Posterior vena cava (tissue), 2 donors: ENCODE results near the gene NLRC4. TPM values are rescaled to one million over a fixed set of nuclear protein-coding genes. Genes with fewer than 3 reads are reported as not detected.
"Not testable (repeated sequence)": the region's sequence is repeated elsewhere in the genome, so short reads cannot be mapped to it uniquely, and the experiment has no call there.

Experiments
- DNase-seq: peaks from one replicate; pipeline ENCODE4 v3.0.0-alpha.2; 2020; ENCODE audit warnings: low spot score
- intact Hi-C, 2 donors: fragments of 100-400 bp; cut with DNase I; formaldehyde crosslinking; loops; one replicate each; pipeline versions ENCODE4 v1.14.1 to v1.14.2; 2022 to 2023
- long read RNA-seq, 2 donors: library from polyadenylated mRNA; unstranded; transcript quantifications; one replicate each; pipeline ENCODE4 v2.0.0, GENCODE V29; 2020 to 2021
- total RNA-seq, 2 donors: library from RNA; stranded (reverse); fragmentation: NEBNext Ultra II Directional; extraction: Animal tissue kit (Norgen Biotek cat#: 25700); gene quantifications; one replicate each; pipeline ENCODE4 v1.2.1, GENCODE V29; 2021
- donor health status: DM: yes; HTN: yes; CAD: no.
- donor health status: DM: yes; HTN: yes; CAD: no.

Gene NLRC4, protein sequence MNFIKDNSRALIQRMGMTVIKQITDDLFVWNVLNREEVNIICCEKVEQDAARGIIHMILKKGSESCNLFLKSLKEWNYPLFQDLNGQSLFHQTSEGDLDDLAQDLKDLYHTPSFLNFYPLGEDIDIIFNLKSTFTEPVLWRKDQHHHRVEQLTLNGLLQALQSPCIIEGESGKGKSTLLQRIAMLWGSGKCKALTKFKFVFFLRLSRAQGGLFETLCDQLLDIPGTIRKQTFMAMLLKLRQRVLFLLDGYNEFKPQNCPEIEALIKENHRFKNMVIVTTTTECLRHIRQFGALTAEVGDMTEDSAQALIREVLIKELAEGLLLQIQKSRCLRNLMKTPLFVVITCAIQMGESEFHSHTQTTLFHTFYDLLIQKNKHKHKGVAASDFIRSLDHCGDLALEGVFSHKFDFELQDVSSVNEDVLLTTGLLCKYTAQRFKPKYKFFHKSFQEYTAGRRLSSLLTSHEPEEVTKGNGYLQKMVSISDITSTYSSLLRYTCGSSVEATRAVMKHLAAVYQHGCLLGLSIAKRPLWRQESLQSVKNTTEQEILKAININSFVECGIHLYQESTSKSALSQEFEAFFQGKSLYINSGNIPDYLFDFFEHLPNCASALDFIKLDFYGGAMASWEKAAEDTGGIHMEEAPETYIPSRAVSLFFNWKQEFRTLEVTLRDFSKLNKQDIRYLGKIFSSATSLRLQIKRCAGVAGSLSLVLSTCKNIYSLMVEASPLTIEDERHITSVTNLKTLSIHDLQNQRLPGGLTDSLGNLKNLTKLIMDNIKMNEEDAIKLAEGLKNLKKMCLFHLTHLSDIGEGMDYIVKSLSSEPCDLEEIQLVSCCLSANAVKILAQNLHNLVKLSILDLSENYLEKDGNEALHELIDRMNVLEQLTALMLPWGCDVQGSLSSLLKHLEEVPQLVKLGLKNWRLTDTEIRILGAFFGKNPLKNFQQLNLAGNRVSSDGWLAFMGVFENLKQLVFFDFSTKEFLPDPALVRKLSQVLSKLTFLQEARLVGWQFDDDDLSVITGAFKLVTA
- total RNA-seq: 1 to 10 TPM; 3.5 to 4.0 TPM
- long read RNA-seq, donor 1: 0 reads
- long read RNA-seq, donor 2: 0 reads

DNA sequence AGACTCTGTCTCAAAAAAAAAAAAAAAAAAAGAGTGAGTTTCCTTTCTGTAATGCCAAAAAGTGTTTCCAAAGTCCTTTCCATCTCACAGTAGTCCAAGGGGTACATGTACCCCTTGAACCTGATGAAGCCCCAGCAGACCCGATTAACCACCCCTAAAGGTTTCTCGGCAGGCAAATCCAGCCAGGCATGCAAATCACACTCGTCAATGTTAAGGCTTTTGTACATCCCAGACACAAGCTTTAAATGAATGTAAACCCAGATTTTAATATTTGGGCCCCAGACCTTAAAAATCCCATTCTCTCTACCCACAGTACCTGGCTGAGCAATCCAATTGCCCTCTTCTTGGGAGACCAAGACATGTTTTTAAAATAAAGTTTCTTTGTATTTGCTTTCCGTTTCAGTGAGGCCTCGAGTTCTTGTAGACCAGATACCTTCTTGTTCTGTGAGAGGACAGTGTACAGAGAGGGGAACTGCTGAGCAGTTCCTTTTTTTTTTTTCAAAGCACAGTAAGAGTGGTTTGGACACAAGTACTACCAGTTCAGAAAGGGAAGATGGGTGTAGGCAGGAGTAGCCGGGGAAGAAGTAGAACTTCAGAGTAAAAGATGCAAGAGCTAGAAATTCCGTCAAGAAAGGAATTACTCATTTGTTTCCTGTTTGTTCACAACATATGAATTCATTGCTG is at the start of gene NLRC4:
Gene NLRC4 (minus strand): TSS at position 465 of the 684 bp plus-strand sequence. CDS start 8,111 bp downstream, outside the sequence.
- intact Hi-C loops: no loop called here
- DNase-seq: no peak

DNA sequence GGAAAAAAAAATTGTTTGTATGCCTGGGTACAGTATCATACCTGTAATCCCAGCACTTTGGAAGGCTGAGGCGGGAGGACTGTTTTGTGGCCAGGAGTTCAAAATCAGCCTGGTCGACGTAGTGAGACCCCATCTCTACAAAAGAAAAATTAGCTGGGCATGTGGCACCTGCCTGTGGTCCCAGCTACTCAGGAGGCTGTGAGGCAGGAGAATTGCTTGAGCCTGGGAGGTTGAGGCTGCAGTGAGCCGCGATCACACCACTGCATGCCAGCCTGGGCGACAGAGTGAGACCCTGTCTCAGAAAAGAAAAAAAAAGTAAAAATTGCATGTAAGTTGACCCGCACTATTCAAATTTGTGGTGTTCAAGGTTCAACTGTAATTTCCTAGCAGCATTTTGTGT is 45.9 kb upstream of the NLRC4 start:
- DNase-seq: no peak
- intact Hi-C loops: no loop called here

DNA sequence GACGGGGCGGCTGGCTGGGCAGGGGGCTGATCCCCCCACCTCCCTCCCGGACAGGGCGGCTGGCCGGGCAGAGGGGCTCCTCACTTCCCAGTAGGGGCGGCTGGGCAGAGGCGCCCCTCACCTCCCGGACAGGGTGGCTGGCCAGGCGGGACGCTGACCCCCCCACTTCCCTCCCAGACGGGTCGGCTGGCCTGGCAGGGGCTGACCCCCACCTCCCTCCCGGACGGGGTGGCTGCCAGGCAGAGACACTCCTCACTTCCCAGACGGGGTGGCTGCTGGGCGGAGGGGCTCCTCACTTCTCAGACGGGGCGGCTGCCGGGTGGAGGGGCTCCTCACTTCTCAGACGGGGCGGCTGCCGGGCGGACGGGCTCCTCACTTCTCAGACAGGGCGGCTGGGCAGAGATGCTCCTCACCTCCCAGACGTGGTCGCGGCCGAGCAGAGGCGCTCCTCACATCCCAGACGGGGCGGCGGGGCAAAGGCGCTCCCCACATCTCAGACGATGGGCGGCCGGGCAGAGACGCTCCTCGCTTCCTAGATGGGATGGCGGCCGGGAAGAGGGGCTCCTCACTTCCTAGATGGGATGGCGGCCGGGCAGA is 29.4 kb upstream of the NLRC4 start:
- intact Hi-C loops: not testable (repeated sequence)

DNA sequence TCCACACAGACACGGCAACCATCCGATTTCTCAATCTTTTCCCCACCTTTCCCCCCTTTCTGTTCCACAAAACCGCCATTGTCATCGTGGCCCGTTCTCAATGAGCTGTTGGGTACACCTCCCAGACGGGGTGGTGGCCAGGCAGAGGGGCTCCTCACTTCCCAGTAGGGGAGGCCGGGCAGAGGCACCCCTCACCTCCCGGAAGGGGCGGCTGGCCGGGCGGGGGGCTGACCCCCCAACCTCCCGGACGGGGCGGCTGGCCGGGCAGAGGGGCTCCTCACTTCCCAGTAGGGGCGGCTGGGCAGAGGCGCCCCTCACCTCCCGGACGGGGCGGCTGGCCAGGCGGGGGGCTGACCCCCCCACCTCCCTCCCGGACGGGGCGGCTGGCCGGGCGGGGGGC is 28.8 kb upstream of the NLRC4 start:
- DNase-seq, intact Hi-C loops: not testable (repeated sequence)

More for the DNA sequence above, 29.4 kb upstream of the NLRC4 start:
- DNase-seq: not testable (repeated sequence)

DNA sequence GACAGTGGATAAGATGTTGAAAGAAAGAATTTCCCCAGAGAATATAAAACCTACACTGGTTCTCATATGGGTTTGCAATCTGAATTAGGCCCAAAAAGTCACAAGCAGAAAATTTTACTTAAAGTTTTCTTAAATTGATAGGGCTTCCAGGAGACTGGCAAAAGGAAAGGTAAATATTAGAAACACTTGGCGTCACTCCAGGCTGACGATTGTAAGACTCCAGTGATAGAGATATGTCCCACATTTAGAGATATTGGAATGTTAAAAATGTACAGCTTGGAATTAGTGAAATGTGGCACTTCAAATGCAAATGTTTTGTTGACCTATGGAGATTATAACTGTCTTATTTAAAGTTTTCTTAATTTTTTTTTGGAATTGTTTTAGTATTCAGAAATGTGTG is 27.1 kb upstream of the NLRC4 start:
- intact Hi-C loops: no loop called here
- DNase-seq: no peak

DNA sequence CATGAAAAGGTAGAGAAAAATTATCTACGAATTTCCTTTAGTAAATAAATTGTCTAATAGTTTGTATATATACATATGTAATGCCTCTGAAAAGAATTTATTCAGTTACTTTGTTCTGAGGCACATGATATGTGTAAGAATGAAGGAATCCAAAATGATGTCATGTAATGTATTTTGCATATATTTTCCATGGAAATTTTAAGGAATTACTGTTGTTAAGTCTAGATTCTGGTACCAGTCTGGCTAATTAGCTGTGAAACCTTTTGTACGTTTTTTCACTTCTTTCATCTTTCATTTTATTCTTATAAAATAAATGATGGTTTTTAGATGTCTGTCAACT is 25.3 kb upstream of the NLRC4 start:
- DNase-seq: no peak
- intact Hi-C loops: no loop called here

DNA sequence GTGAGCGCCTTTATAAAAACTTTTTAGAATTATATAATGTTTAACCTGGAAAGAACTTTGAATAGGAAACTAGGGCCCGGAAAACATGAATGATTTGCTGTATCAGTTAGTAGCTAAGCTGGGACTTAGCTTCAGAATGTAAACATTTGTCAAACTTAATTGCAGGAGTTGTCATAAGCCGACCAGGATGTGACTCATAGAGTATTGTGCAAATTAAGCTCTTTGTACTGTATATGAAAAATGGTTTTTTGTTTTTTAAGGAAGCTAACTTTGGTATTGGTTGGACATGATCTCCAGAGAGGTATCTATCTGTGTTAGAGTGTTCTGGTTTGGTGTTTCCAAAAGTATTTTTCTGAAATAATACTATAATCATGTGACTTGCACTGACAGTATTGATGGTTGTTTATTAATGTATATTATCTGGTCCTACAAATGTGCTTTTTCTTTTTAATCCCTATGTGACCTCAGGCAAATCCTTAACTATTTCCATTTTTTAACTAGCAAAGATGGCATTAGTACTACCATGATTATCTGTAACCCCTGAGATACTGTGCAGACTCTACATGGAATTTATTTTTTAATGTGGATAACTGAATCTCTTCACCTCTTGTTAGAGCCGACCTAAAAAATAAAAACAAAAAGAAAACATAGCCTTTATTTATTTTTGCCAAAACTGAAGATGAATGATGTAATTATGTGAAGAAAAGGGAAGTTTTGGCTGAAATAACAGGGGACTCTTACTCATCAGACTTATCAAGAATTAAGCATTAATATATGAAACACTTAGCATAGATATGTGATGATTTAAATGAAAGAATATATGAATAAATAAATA is 24.7 kb upstream of the NLRC4 start:
- DNase-seq: no peak
- intact Hi-C loops: no loop called here

DNA sequence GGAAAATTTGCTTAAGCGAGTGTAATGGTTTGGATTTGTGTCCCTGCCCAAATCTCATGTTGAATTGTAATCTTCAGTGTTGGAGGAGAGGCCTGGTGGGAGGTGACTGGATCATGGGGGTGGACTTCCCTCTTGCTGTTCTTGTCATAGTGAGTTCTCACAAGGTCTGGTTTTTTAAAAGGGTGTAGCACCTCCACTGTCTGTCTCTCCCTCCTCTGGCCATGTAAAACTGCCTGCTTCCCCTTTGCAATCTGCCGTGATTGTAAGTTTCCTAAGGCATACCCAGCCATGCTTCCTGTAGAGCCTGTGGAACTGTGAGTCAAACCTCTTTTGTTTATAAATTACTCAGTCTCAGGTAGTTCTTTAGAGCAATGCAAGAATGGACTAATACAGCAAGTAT is 19.6 kb upstream of the NLRC4 start:
- intact Hi-C loops: no loop called here
- DNase-seq: no peak

DNA sequence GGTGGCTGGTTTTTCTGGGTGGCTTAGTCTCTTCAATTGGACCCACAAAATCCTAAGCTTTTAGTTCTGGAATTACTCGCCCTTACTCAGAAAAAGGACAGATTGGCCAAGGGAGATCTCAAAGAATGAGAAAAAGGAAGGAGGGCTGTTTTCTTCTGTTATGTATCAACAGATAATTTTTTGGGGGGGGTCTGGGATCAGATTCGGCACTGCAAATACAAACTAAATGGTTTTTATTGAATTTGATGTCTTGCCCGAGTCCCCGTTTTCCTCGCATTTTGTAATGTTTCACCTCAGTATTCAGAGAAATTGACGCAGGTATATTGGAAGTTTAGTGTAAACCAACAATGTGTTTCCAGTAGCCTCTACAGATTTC is 13.8 kb upstream of the NLRC4 start:
- no peak for DNase-seq
- intact Hi-C loops: no loop called here

DNA sequence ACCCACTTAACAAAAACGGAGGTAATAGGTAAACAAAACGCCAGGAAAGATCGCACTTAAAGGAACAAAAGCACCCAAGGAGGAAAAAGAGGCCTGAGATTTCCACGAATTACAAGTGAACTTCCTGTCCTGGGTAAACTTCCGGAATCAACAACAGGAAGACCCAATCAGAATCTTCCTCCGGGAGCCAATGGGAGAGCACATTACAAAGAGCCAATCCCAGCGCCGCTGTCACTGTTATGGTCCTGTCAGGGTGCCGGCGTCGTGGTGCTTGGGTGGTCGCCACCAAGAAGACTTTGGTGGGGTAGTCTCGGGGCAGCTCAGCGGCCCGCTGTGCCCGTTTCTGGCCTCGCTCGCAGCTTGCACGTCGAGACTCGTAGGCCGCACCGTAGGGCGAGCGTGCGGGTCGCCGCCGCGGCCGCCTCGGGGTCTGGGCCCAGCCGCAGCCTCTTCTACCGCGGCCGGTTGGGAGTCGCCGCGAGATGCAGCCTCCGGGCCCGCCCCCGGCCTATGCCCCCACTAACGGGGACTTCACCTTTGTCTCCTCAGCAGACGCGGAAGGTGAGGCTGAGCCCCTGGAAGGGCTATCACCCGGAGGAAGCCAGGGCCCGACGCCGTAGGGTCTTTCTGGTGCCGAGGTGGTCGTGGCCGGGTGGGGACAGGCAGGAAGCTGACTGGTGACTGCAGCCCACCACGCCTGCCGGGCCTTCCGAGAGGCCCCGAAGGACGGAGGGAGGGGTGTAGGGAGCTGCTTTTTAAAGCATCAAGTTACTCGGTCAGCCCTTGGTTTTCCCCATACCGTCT is 13.2 kb upstream of the NLRC4 start, which contains the start of gene YIPF4:
Gene YIPF4 (plus strand): TSS at position 231 of the 804 bp plus-strand sequence. CDS start 252 bp downstream, at position 483.
- DNase-seq: peak; percentile 94
- intact Hi-C loops: no loop called here

DNA sequence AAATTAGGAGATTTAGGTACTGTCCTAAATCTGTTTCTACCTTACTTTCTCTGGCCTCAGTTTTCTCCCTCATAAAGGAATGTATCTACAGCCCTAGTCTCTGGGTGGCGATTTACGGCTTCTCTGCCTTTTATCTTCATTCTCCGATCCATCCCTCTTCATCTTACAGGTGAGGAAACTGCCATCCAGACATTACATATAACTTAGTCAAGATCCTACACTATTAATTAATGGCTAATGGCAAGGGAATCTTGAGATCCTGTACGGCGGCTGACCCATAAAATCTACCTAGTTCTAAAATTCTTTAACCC is 12.6 kb upstream of the NLRC4 start:
- no peak for DNase-seq
- intact Hi-C loops: no loop called here

DNA sequence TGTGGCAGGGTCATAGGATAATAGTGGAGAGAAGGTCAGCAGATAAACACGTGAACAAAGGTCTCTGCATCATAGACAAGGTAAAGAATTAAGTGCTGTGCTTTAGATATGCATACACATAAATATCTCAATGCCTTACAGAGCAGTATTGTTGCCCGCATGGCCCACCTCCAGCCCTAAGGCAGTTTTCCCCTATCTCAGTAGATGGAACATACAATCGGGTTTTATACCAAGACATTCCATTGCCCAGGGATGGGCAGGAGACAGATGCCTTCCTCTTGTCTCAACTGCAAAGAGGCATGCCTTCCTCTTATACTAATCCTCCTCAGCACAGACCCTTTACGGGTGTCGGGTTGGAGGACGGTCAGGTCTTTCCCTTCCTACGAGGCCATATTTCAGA is 11.1 kb upstream of the NLRC4 start:
- intact Hi-C loops, DNase-seq: not testable (repeated sequence)

DNA sequence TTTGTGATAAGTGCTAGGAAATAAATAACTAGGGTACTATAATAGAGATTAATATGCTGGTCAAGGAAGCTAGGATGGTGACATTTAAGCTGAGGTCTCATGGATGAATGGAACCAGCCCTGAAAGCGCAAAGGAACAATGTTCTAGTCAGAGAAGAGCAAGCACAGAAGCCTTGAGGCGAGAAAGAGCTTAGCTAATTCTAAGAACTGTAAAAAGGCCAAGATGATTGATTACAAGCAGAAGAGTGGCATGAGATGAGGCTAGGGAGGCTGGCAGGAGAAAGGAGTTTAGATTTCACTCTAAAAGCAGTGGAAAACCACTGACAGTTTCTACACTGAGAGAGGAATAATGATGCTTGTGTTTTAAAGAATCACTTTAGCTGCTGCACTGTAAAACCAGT is 9.6 kb upstream of the NLRC4 start:
- no peak for DNase-seq
- intact Hi-C loops: no loop called here

DNA sequence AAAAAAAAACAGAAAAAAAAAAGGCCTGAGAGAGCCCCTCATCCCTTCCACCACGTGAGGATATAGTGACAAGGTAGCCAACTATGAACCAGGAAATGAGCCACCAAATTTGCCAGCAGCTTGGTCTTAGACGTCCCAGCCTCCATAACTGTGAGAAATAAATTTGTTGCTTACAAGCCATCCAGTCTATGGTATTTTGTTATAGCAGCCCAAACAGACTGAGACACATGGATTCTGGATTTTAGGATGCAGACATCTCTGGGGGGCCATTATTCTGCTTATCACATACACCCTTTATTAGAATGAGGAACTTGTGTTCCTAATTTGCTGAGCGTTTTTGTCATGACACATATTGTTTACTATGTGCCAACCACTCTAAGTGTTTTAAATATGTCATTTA is 7.6 kb upstream of the NLRC4 start:
- intact Hi-C loops: no loop called here
- DNase-seq: no peak

DNA sequence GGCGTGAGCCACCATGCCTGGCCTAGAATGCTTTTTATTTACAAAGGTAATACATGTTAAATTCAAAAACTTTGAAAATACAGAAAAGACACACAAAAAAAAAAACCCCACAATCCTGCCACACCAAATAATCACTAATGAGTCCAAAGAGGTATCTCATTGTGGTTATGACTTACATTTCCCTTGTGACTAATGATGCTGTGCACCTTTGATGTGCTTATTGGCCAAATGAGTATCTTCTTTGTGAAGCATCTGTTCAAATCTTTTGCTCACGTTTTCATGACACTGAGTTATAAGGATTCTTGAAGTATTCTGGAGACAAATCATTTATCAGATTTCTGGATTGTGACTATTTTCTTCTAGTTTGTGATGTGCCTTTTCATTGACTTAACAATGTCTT is 6.4 kb upstream of the NLRC4 start:
- intact Hi-C loops: no loop called here

DNA sequence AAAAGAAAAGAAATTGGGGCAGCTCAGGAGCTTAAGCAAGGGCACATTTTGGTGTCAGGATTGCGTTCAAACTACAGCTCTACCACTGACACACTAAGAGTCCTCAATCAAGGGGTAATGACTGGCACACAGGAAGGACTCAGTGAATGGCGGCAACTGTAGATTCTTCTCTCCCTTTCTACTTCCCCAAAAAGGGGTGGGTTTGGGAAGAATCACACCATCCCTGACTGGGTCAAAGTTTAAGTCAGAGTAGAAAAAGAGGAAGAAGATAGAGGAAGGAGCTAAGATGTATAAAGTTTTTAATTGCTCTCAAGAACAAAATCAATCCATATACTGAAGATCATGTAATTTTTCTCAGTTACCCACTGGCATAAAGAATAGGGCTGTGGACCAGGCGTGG is 2.6 kb downstream of the NLRC4 start:
- DNase-seq: no peak
- intact Hi-C loops: no loop called here

More for the DNA sequence above, 6.4 kb upstream of the NLRC4 start:
- no peak for DNase-seq

DNA sequence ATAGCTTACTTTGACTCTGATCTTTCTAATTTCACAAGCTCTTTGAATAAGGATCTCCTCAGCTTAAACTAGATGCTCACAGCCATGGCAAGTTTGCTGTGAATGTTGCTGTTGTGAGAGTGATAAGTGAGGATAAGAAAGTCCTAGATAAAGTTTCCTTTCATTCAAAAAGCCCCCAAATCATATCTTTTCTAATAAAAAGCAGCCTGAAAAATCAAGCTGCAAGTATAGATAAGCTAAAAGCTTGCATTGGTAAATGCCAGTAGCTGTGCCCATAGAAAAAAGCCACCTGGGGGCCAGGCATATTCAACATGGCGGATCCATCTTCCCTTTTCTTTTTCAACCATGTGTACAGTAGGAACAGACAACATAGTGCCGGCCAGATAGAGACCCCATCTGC is 4.3 kb downstream of the NLRC4 start:
- intact Hi-C loops: no loop called here
- no peak for DNase-seq

DNA sequence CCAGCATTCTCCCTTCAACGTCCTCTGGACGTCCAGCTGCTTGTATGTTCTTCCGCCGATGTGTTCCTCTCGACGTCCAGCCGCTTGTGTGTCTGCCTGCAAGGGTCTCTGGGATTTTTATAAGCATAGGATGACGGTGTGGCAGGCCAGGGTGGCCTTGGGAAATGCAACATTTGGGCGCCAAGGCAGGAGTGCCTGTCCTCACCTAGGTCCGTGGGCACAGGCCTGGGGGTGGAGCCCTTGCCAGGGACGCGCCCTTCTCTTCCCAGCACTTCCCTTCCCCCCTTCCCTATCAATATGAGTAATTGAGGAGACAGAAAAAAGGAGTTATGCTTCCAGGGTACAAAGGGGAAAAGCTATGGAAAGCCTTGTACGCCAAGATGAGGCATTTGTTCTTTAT is 6.4 kb downstream of the NLRC4 start:
- DNase-seq: no peak
- intact Hi-C loops: no loop called here
